Gastrocnemius medialis (tissue), 4 donors: ENCODE results near the gene HYAL4.

Source experiments
- CTCF ChIP-seq, 5 experiments: fragments of 450-650 bp in 3 of 5; fragments of 200-600 bp in 2 of 5; sonication (generic) in 2 of 5; IDR thresholded peaks in 4 of 5; conservative IDR thresholded peaks in 1 of 5; 1 replicate in 4 of 5; 2 replicates in 1 of 5; pipeline ENCODE4 v1.5.1; 2016 to 2019; ENCODE audit warnings: antibody characterized with exemption in 5 of 5, mild to moderate bottlenecking in 3 of 5, moderate library complexity in 3 of 5
- POLR2A ChIP-seq, 2 donors: fragments of 450-650 bp; IDR thresholded peaks; one replicate each; pipeline ENCODE4 v1.6.1; 2017; ENCODE audit warnings: antibody characterized with exemption in 2 of 2, mild to moderate bottlenecking in 2 of 2, moderate library complexity in 2 of 2

- no peak for TF ChIP-seq CTCF (IDR thresholded peaks at IDR 0.05 in 4 of 5, conservative IDR thresholded peaks at IDR 0.05 in 1 of 5)
- TF ChIP-seq POLR2A (IDR thresholded peaks at IDR 0.05): no peak
These were observed 33.9 kb upstream of the HYAL4 start for GRCh38 chr7:123811056-123811455.
